Ureter (tissue), 1 donor: Measurements from ENCODE around the gene SPRED2. TPM values are rescaled to one million over a fixed set of nuclear protein-coding genes. Genes with fewer than 3 reads are reported as not detected.
"Not testable (repeated sequence)": the region's sequence is repeated elsewhere in the genome, so short reads cannot be mapped to it uniquely, and the experiment has no call there.

ENCODE experiments used
- DNase-seq: peaks from one replicate; pipeline ENCODE4 v3.0.0-alpha.2; 2020; ENCODE audit warnings: low spot score
- total RNA-seq: library from RNA; stranded (reverse); gene quantifications from one replicate; pipeline ENCODE4 v1.2.4, GENCODE V29; 2023
- donor health status: DM: yes; HTN: yes; CAD: no.

Gene SPRED2
- total RNA-seq, 1 donor from 2014 or later, result 55.4 TPM

GRCh38 chr2:65343386-65343785, 89.0 kb downstream of the SPRED2 start:
- no peak for DNase-seq

GRCh38 chr2:65340898-65341681, 91.3 kb downstream of the SPRED2 start:
- no peak for DNase-seq

- no peak for DNase-seq
Observed at GRCh38 chr2:65339648-65340047, 92.8 kb downstream of the SPRED2 start.

- not testable (repeated sequence) for DNase-seq
Observed at GRCh38 chr2:65338830-65339495, 93.4 kb downstream of the SPRED2 start.

GRCh38 chr2:65337915-65338314, 94.5 kb downstream of the SPRED2 start:
- not testable (repeated sequence) for DNase-seq

- no peak for DNase-seq
Observed at GRCh38 chr2:65334714-65335113, 97.7 kb downstream of the SPRED2 start.

- DNase-seq, result no peak
Observed at GRCh38 chr2:65331336-65332025, 100.9 kb downstream of the SPRED2 start.

GRCh38 chr2:65329525-65329924, 102.9 kb downstream of the SPRED2 start:
- no peak for DNase-seq

GRCh38 chr2:65326276-65326675, 106.1 kb downstream of the SPRED2 start:
- DNase-seq, result no peak

GRCh38 chr2:65325066-65325465, 107.3 kb downstream of the SPRED2 start:
- no peak for DNase-seq

GRCh38 chr2:65320946-65321345, 111.5 kb downstream of the SPRED2 start:
- DNase-seq, result no peak

GRCh38 chr2:65320042-65320725, 112.2 kb downstream of the SPRED2 start:
- no peak for DNase-seq

GRCh38 chr2:65319674-65320041, 112.7 kb downstream of the SPRED2 start:
- DNase-seq, result no peak

- no peak for DNase-seq
Observed at GRCh38 chr2:65319072-65319673, 113.2 kb downstream of the SPRED2 start.

- no peak for DNase-seq
Observed at GRCh38 chr2:65317841-65318240, 114.6 kb downstream of the SPRED2 start.

- DNase-seq, result not testable (repeated sequence)
Observed at GRCh38 chr2:65317351-65317750, 115.0 kb downstream of the SPRED2 start.

- peak; percentile 81 for DNase-seq
Observed at GRCh38 chr2:65316072-65316471, 116.3 kb downstream of the SPRED2 start.

- DNase-seq, result no peak
Observed at GRCh38 chr2:65314801-65315441, 117.5 kb downstream of the SPRED2 start.

- no peak for DNase-seq
Observed at GRCh38 chr2:65313954-65314256, 118.5 kb downstream of the SPRED2 start.

GRCh38 chr2:65313126-65313953, 119.1 kb downstream of the SPRED2 start:
- DNase-seq, result no peak
